IMR-90 (cell line): ENCODE results near the gene RAPSN. TPM values are rescaled to one million over a fixed set of nuclear protein-coding genes. Genes with fewer than 3 reads are reported as not detected.

ENCODE experiments used
- ATAC-seq: fragments of 200-7000 bp; cut with Tn5 transposase; 2 replicates; pipeline ENCODE4 v1.9.1; 2020; ENCODE audit warnings: low read depth, mild to moderate bottlenecking, moderate library complexity
- BruUV-seq: library from RNA; stranded (reverse); fragments of 400-500 nt; replicated peaks from 2 replicates; lab custom pipeline; 2021; lab: Mats Ljungman, UMichigan
- CTCF ChIA-PET: fragments of 300-600 bp; formaldehyde crosslinking; extraction: SDS; loops from one replicate; lab custom pipeline; 2021; ENCODE audit warnings: antibody characterized with exemption; lab: Yijun Ruan, JAX
- POLR2A ChIA-PET: fragments of 300-600 bp; sonication (Branson Sonifier 250); formaldehyde crosslinking; loops from one replicate; lab custom pipeline; 2022; ENCODE audit warnings: antibody characterized with exemption; ENCODE audit not compliant: unreplicated experiment; lab: Charles Lee
- DNase-seq: peaks from one replicate; pipeline ENCODE4 v3.0.0; 2013
- H2AFZ ChIP-seq: replicated peaks from 2 replicates; pipeline ENCODE3; 2013; ENCODE audit warnings: low read length, mild to moderate bottlenecking; ENCODE audit not compliant: poor library complexity
- H2AK5ac ChIP-seq: 2 replicates; pipeline ENCODE4 v1.6.1; 2013; ENCODE audit warnings: low read depth, low read length, inconsistent platforms
- H2AK9ac ChIP-seq: replicated peaks from 2 replicates; pipeline ENCODE3; 2013; ENCODE audit warnings: mild to moderate bottlenecking, low read depth, low read length, moderate library complexity; ENCODE audit not compliant: poor library complexity
- H2BK120ac ChIP-seq: 2 replicates; pipeline ENCODE4 v1.6.1; 2013; ENCODE audit warnings: low read depth, low read length, inconsistent platforms
- H2BK15ac ChIP-seq: 3 replicates; pipeline ENCODE4 v1.6.1; 2013; ENCODE audit warnings: low read depth, low read length, inconsistent platforms
- H2BK20ac ChIP-seq: 2 replicates; pipeline ENCODE4 v1.6.1; 2013; ENCODE audit warnings: low read depth, mild to moderate bottlenecking, inconsistent platforms, low read length, moderate library complexity
- H2BK5ac ChIP-seq: 2 replicates; pipeline ENCODE4 v1.6.1; 2013; ENCODE audit warnings: mild to moderate bottlenecking, low read depth, low read length, inconsistent platforms; ENCODE audit not compliant: poor library complexity, severe bottlenecking
- H3K14ac ChIP-seq: replicated peaks from 2 replicates; pipeline ENCODE4 v1.6.1; 2013; ENCODE audit warnings: low read depth, low read length, inconsistent platforms
- H3K18ac ChIP-seq: 2 replicates; pipeline ENCODE4 v1.6.1; 2013; ENCODE audit warnings: low read depth, low read length, control low read depth
- H3K23ac ChIP-seq: 2 replicates; pipeline ENCODE4 v1.6.1; 2013; ENCODE audit warnings: low read depth, low read length, inconsistent platforms
- H3K27ac ChIP-seq: 2 replicates; pipeline ENCODE4 v1.5.1; 2013; ENCODE audit warnings: mild to moderate bottlenecking, control low read depth, low read length; ENCODE audit not compliant: insufficient read depth
- H3K27me3 ChIP-seq: 2 replicates; pipeline ENCODE4 v1.6.1; 2013; ENCODE audit warnings: low read length; ENCODE audit not compliant: control insufficient read depth, insufficient read depth
- H3K36me3 ChIP-seq: 2 replicates; pipeline ENCODE4 v1.6.1; 2013; ENCODE audit warnings: low read length, mixed read lengths; ENCODE audit not compliant: control insufficient read depth, insufficient read depth
- H3K4ac ChIP-seq: 2 replicates; pipeline ENCODE4 v1.6.1; 2013; ENCODE audit warnings: low read depth, low read length, inconsistent platforms
- H3K4me1 ChIP-seq: 2 replicates; pipeline ENCODE4 v1.6.1; 2013; ENCODE audit warnings: low read length, mixed read lengths; ENCODE audit not compliant: control insufficient read depth, insufficient read depth
- H3K4me2 ChIP-seq: 2 replicates; pipeline ENCODE4 v1.6.1; 2013; ENCODE audit warnings: low read depth, mild to moderate bottlenecking, control low read depth, low read length, moderate library complexity
- H3K4me3 ChIP-seq: 2 replicates; pipeline ENCODE4 v1.5.1; 2013; ENCODE audit warnings: low read depth, mild to moderate bottlenecking, control low read depth, low read length, moderate library complexity; ENCODE audit not compliant: insufficient read depth
- H3K56ac ChIP-seq: 2 replicates; pipeline ENCODE4 v1.6.1; 2013; ENCODE audit warnings: low read length, inconsistent platforms; ENCODE audit not compliant: insufficient read depth; ENCODE audit errors: extremely low read depth
- H3K79me1 ChIP-seq, 2 experiments: 2 replicates each; pipeline ENCODE4 v1.6.1; 2013; ENCODE audit warnings: low read length in 2 of 2, inconsistent platforms in 1 of 2, low read depth in 1 of 2
- H3K9ac ChIP-seq: 2 replicates; pipeline ENCODE4 v1.6.1; 2013; ENCODE audit warnings: low read depth, low read length, control low read depth
- H3K9me1 ChIP-seq: 2 replicates; pipeline ENCODE4 v1.6.1; 2013; ENCODE audit warnings: low read length, inconsistent platforms; ENCODE audit not compliant: insufficient read depth
- H3K9me3 ChIP-seq: 2 replicates; pipeline ENCODE4 v1.6.1; 2013; ENCODE audit warnings: low read length; ENCODE audit not compliant: control insufficient read depth, insufficient read depth
- H4K20me1 ChIP-seq: 2 replicates; pipeline ENCODE4 v1.6.1; 2013; ENCODE audit warnings: low read length, inconsistent platforms; ENCODE audit not compliant: insufficient read depth
- H4K5ac ChIP-seq: 2 replicates; pipeline ENCODE4 v1.6.1; 2013; ENCODE audit warnings: mild to moderate bottlenecking, low read depth, low read length, control low read depth
- H4K8ac ChIP-seq, 2 experiments: 2 replicates each; pipeline ENCODE4 v1.6.1; 2013; ENCODE audit warnings: low read depth in 2 of 2, low read length in 2 of 2, control low read depth in 1 of 2, inconsistent platforms in 1 of 2
- H4K91ac ChIP-seq: 2 replicates; pipeline ENCODE4 v1.6.1; 2013; ENCODE audit warnings: low read depth, low read length, inconsistent platforms; ENCODE audit not compliant: insufficient read depth
- BHLHE40 ChIP-seq: fragments of 150-350 bp; IDR thresholded peaks from 2 replicates; pipeline ENCODE4 v1.6.1; 2016; ENCODE audit warnings: mild to moderate bottlenecking, low read depth, low read length
- CEBPB ChIP-seq: IDR thresholded peaks from 2 replicates; pipeline ENCODE4 v1.6.1; 2012; ENCODE audit warnings: low read depth, low read length, improper control_type of control experiment
- CHD1 ChIP-seq: IDR thresholded peaks from 2 replicates; pipeline ENCODE4 v1.6.1; 2012; ENCODE audit warnings: low read depth, low read length, improper control_type of control experiment
- FOS ChIP-seq: fragments of 150-350 bp; IDR thresholded peaks from 2 replicates; pipeline ENCODE4 v1.6.1; 2016; ENCODE audit warnings: low read depth, low read length
- MAFK ChIP-seq: IDR thresholded peaks from 2 replicates; pipeline ENCODE4 v1.6.1; 2012; ENCODE audit warnings: low read depth, low read length, improper control_type of control experiment
- MXI1 ChIP-seq: IDR thresholded peaks from 2 replicates; pipeline ENCODE4 v1.6.1; 2012; ENCODE audit warnings: low read depth, mild to moderate bottlenecking, low read length, moderate library complexity, borderline replicate concordance
- POLR2A ChIP-seq: IDR thresholded peaks from 2 replicates; pipeline ENCODE4 v1.6.1; 2012; ENCODE audit warnings: mild to moderate bottlenecking, low read depth, low read length
- RCOR1 ChIP-seq: IDR thresholded peaks from 2 replicates; pipeline ENCODE4 v1.6.1; 2012; ENCODE audit warnings: mild to moderate bottlenecking, low read length, improper control_type of control experiment; ENCODE audit not compliant: insufficient replicate concordance
- SMC3 ChIP-seq: fragments of 150-350 bp; IDR thresholded peaks from 2 replicates; pipeline ENCODE4 v1.6.1; 2016; ENCODE audit warnings: low read depth, mild to moderate bottlenecking, antibody characterized with exemption, low read length, moderate library complexity
- WGBS, 2 experiments: methylation state at CpG; one replicate each; pipeline versions ENCODE4 v1.1.5 to v1.1.7; 2013; ENCODE audit warnings: missing lambda C conversion rate in 2 of 2; ENCODE audit not compliant: insufficient read length in 1 of 2; ENCODE audit errors: extremely low coverage in 2 of 2; 5-methylcytosine and 5-hydroxymethylcytosine counted together
- dilution Hi-C: fragments of 300-500 bp; cut with HindIII; formaldehyde crosslinking; loops from one replicate; pipeline ENCODE4 v1.14.3; 2018; ENCODE audit warnings: low sequenced_read_pairs; ENCODE audit not compliant: unreplicated experiment
- in situ Hi-C: fragments of 300-500 bp; cut with MboI; formaldehyde crosslinking; loops from 3 replicates; pipeline ENCODE4 v1.14.3; 2019; ENCODE audit warnings: low sequenced_read_pairs, inconsistent platforms, mixed read lengths
- intact Hi-C: fragments of 100-400 bp; cut with micrococcal nuclease; formaldehyde crosslinking; loops from 2 replicates; pipeline ENCODE4 v1.10.0; 2022
- polyA plus RNA-seq, 3 experiments: library from polyadenylated mRNA; depleted of rRNA; stranded (reverse); fragments of >200 nt; gene quantifications; 2 replicates each; pipeline ENCODE4 v1.2.3, GENCODE V29; 2012; ENCODE audit warnings: low replicate concordance in 1 of 3
- total RNA-seq: library from RNA; depleted of rRNA; stranded (reverse); fragments of >200 nt; gene quantifications from 2 replicates; pipeline ENCODE4 v1.2.3, GENCODE V29; 2012
- TF ChIP-seq, protein P1 (sequence below): fragments of 150-350 bp; IDR thresholded peaks from 2 replicates; pipeline ENCODE4 v1.6.1; 2016; ENCODE audit warnings: low read depth, mild to moderate bottlenecking, low read length, moderate library complexity, borderline replicate concordance
- TF ChIP-seq, protein P2 (sequence below): fragments of 150-350 bp; IDR thresholded peaks from 2 replicates; pipeline ENCODE4 v1.6.1; 2017; ENCODE audit warnings: mild to moderate bottlenecking, antibody characterized with exemption, low read length, low read depth

RAPSN gene
- total and polyA plus RNA-seq, 2 of the 4 experiments (the other 2 are of a cell fraction), result 0.03 TPM; not detected in 1

DNA sequence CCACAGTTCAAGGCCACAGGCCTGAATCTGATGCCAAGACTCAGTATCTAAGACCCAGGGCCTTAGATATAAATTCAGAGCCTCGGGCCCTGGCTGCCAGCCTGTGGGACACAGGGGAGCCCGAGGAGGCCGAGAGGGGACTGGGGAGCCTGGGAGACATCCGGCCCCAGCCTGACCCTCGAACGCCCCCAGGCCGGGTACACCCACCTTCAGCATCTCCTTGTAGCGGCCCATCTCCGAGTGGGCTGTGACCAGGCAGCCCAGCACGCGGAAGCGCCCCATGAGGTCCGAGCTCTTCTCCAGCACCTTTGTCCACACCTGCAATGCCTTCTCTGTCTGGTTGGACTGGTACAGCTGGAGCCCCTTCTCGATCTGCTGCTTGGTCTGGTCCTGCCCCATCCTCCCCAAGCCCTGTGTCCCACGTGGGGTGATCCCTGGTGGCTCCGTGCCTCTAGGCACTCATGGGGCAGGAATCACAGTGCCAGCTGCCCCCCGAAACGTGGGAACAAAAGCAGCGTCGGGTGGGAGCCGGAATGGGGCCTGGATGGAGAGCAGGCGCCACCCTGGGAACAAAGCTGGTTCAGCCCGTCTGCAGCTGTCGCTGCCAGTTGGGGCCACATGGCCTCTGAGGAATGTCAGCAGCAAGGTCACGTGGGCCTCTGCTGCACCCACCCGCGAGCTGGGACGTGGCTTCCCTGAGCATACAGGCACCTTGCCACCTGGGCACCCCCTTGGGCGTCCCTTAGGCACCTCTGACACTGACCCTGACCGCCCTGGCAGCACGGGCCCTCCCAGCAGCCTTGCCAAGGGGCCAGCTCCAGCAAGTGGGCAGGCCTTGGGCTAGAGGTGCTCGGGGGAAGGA lies at the start of gene RAPSN (continued):
- TF ChIP-seq, protein P1, sequence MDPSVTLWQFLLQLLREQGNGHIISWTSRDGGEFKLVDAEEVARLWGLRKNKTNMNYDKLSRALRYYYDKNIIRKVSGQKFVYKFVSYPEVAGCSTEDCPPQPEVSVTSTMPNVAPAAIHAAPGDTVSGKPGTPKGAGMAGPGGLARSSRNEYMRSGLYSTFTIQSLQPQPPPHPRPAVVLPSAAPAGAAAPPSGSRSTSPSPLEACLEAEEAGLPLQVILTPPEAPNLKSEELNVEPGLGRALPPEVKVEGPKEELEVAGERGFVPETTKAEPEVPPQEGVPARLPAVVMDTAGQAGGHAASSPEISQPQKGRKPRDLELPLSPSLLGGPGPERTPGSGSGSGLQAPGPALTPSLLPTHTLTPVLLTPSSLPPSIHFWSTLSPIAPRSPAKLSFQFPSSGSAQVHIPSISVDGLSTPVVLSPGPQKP, result no peak
- no peak for TF ChIP-seq CHD1

DNA sequence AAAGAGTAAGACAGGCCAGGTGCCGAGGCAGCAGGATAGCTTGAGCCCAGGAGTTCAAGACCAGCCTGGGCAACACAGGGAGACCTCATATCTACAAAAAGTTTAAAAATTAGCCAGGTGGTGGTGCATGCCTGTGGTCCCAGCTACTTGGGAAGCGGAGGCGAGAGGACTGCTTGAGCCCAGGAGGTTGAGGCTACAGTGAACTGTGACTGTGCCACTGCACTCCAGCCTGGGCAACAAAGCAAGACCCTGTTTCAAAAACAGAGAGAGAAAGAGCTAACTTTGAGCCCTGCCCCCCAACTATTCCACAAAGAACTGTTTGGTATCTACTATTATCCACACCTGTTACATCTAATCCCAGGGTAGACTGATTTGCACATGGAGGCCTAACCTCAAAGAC lies 49.2 kb upstream of the RAPSN start:
- Histone ChIP-seq H2BK5ac (no peak overlapping the region), H3K56ac (no peak overlapping the region), H2AFZ (no peak overlapping the region), H3K4me2 (no peak overlapping the region), H3K4me1 (peaks cover 9% of the 10 kb centered on the region), H2BK120ac (no peak overlapping the region), H2BK15ac (no peak overlapping the region), H4K8ac (no peak overlapping the region), H4K5ac (no peak overlapping the region), H3K9ac (no peak overlapping the region), H2BK20ac (no peak overlapping the region), H3K27ac (no peak overlapping the region), H3K27me3 (no peaks in the 10 kb centered on the region), H3K36me3 (peaks cover 10% of the 10 kb centered on the region), H3K9me1 (peaks cover 14% of the 10 kb centered on the region; the same call in 1 of the 2 replicates), H3K14ac (no peak overlapping the region), H3K23ac (no peak overlapping the region), H4K91ac (no peak overlapping the region), H3K79me1 (peaks cover 58 to 84% of the 10 kb centered on the region in 2 experiments), H3K9me3 (no peaks in the 10 kb centered on the region), H4K20me1 (peaks cover 45% of the 10 kb centered on the region), H2AK9ac (no peak overlapping the region), H2AK5ac (no peak overlapping the region), H3K4me3 (no peak overlapping the region), H3K4ac (no peak overlapping the region), H3K18ac (no peak overlapping the region)
- dilution Hi-C loops, result no loop called here
- DNase-seq (no peak), ATAC-seq (no peak)
- CTCF ChIA-PET, result interaction anchor here (0.9 kb wide), 1 partner anchor 11 kb away, joined by 3 read pairs; no protein-coding TSS in a partner anchor
- in situ Hi-C loops, result no loop called here
- intact Hi-C loops, result no loop called here
- POLR2A ChIA-PET, result no interaction called here
- BruUV-seq, result no TSS peak
- 100% methylated on average over 2 of the region's 3 CpGs; no CpG with 5 or more reads in 1 of the 2 experiments for whole genome bisulfite sequencing, 2 experiments
- TF ChIP-seq POLR2A, result no peak
- TF ChIP-seq CHD1, result no peak
- TF ChIP-seq CEBPB, result no peak
- no peak for TF ChIP-seq BHLHE40
- TF ChIP-seq FOS, result no peak
- TF ChIP-seq SMC3, result no peak
- no peak for TF ChIP-seq RCOR1
- TF ChIP-seq MXI1, result no peak
- TF ChIP-seq, protein P2, sequence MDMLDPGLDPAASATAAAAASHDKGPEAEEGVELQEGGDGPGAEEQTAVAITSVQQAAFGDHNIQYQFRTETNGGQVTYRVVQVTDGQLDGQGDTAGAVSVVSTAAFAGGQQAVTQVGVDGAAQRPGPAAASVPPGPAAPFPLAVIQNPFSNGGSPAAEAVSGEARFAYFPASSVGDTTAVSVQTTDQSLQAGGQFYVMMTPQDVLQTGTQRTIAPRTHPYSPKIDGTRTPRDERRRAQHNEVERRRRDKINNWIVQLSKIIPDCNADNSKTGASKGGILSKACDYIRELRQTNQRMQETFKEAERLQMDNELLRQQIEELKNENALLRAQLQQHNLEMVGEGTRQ, result no peak
- TF ChIP-seq, protein P1, result no peak
- no peak for TF ChIP-seq MAFK
